HG02588 (cell line): ENCODE results near the gene EFS.
"Not testable (repeated sequence)": the region's sequence is repeated elsewhere in the genome, so short reads cannot be mapped to it uniquely, and the experiment has no call there.

ENCODE experiments used
- ATAC-seq: cut with Tn5 transposase; IDR thresholded peaks from one replicate; pipeline ENCODE4 v1.9.1; 2021; ENCODE audit warnings: mild to moderate bottlenecking, moderate library complexity; ENCODE audit not compliant: unreplicated experiment

Gene EFS

GRCh38 chr14:23399136-23399535, 34.2 kb upstream of the EFS start:
- no peak for ATAC-seq

GRCh38 chr14:23398348-23398747, 33.4 kb upstream of the EFS start:
- ATAC-seq = no peak

DNA sequence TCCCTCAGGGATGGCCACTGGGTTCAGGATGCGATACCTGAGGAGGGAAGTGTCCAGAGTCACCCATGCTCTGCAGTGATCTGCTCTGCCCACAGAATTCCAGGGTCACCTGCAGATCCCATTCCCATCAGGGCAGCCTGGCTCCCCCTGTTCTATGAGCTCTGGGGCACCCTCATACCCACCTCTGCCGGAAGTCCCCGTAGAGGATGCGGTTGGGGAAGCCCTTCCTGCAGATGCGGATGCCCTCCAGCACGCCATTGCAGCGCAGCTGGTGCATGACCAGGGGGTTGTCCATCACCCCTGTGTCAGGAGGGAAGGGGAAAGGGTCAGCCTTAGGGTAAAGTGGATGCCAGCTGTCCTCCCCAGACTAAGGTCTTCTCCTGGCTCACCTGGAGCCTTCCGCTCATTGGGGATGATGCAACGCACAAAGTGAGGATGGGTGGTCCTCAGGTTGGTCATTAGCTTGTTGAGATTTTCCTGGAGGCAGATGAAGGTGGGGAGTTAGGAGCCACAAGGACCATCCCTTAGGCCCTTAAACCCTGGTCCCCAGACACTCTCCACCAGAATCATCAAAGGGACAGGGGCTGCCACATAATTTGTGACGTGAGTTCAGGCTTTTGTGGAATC, 31.9 kb upstream of the EFS start:
- ATAC-seq = no peak

DNA sequence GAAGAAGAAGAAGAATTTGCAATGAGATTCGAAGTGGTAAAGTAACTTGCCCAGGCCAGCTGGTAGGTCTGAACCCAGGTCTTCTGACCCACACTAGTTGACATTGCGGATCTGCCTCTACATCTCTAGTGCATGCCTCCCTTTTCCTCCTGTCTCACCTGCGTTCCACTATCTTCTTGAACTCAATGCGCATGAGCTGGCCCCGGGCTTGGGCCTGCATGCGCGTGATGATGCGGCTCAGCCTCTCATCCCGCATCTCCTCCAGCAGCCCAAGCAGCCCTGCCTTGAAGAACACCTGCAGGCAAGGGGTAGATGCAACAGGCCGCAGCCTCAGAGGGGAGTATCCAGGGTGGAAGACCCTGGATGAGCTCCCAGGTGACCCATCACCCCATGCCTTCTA, 31.2 kb upstream of the EFS start:
- no peak for ATAC-seq

DNA sequence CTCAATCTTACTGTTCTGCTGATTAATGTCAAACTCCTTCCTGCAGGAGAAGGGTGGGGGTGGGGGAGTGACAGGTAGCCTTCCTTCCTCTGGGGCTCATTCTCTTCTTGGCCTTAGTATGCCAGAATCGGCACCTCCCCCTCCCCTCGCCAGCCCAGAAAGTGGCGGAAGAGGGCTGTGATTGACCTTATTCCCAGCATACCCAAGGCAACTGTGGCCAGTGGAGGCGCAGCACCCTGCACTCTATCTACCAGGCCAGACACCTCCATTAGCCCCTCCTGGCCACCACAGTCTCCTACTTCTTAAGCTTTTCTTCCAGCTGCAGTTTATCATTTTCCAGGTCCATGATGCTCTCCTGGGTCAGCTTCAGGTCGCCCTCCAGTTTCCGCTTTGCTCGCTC, 27.6 kb upstream of the EFS start:
- no peak for ATAC-seq

- ATAC-seq = not testable (repeated sequence)
Measured at GRCh38 chr14:23389871-23390270, 24.9 kb upstream of the EFS start.

- no peak for ATAC-seq
Measured at GRCh38 chr14:23389396-23389795, 24.4 kb upstream of the EFS start.

DNA sequence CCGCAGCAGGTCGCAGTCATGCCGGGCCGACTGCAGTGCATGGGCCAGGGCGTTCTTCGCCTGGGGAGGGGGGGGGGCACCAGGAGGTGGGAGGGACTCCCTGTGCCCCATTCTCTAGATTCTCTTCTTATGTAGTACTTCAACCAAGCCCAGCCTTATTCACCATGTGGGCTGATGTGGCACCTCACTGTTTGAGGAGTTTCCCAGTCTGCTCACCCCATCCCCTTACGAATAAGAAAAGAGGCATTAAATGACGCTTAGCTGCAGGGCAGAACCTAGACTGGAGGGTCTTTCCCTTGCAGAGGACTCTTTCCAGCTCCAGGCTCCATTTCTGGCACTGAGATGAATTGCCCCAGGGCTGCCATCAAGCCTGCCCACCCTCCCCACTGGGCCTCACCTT, 24.0 kb upstream of the EFS start:
- no peak for ATAC-seq

DNA sequence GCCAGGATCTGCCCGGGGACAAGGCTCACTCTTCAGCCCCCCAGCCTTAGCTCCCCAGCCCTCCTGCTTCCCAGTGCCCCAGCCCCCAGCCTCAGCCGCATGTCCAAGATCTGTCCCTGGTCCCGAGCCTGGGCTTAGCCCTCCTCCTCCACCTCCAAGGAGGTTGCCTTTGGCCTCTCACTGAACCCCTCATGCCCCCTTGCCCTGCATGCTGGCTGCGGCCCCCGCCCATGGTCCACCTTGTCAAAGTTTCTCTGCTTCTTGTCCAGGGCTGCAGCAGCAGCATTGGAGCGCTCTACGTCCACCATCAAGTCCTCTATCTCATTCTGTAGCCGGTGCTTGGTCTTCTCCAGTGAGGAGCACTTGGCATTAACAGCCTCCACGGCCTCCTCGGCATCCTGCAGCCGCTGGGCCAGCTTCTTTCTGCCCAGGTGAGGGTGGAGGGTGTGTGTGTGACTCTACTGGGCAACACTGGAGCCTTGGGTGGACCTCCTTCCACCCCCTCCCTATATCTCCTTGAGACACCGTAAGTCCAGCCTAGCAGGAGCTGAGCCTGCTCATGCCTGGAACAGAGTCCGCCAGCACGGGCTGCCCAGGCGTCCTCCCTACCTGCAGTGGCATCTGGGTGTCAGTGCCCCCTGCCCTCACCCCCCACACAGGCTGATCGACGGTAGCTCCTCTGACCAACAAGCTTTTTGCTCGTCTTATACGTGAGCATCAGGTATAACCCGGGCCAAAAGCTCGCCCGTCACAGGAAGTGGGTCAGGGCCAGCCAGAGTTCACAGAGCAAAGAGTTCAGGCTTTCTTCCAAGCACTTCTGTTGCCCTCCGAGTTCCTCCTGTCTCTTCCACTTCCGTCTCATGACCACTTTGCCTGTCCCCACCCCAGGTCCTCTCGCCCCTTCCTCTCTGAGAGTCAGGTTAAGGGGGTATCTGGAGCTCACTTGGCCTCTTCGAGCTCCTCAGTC, 23.2 kb upstream of the EFS start:
- ATAC-seq = no peak

GRCh38 chr14:23386999-23387398, 22.0 kb upstream of the EFS start:
- ATAC-seq = no peak

GRCh38 chr14:23386266-23386657, 21.3 kb upstream of the EFS start:
- not testable (repeated sequence) for ATAC-seq

GRCh38 chr14:23385642-23386265, 20.8 kb upstream of the EFS start:
- no peak for ATAC-seq

DNA sequence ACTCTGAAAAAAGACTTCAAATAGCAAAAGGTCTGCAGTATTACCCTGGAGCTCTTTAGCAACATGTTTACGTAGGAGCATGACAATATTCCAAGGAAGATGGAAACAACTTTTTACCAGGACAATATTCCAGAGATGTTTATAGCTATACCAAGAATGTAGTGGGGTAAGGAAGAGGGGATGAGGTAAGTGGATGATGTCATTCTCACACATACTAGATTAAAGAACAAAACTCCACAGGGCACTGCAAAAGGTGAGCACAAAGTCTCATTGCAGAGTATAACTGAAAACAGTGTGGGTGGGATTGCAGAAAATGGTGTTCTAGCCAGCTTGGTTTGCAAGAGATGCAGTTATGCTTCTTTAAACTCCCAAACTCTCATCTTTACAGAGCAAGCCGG, 20.3 kb upstream of the EFS start:
- no peak for ATAC-seq

DNA sequence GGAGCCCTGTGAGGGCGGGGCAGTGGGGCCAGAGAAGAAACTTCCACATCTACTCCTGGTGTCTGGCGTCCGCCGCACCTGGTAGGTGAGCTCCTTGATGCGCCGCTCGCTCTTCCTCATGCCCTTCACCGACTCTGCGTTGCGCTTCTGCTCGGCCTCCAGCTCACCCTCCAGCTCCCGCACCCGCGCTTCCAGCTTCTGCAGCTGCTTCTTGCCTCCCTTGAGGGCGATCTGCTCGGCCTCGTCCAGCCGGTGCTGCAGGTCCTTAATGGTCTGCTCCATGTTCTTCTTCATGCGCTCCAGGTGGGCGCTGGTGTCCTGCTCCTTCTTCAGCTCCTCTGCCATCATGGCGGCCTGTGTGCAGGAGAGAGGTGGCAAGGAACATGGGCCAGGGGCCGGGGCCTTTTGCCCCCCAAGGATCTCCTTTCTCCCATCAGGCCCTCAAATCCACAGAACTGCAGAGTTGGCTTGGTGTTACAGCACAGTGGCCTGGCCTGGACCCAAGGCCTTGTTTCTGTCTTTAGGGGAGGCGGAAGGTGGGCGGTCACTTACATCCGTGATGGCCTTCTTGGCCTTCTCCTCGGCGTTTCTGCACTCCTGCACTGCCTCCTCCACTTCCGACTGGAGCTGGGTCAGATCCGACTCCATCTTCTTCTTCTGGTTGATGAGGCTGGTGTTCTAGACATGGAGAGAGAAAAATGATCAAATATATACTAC, 19.6 kb upstream of the EFS start:
- ATAC-seq = no peak

DNA sequence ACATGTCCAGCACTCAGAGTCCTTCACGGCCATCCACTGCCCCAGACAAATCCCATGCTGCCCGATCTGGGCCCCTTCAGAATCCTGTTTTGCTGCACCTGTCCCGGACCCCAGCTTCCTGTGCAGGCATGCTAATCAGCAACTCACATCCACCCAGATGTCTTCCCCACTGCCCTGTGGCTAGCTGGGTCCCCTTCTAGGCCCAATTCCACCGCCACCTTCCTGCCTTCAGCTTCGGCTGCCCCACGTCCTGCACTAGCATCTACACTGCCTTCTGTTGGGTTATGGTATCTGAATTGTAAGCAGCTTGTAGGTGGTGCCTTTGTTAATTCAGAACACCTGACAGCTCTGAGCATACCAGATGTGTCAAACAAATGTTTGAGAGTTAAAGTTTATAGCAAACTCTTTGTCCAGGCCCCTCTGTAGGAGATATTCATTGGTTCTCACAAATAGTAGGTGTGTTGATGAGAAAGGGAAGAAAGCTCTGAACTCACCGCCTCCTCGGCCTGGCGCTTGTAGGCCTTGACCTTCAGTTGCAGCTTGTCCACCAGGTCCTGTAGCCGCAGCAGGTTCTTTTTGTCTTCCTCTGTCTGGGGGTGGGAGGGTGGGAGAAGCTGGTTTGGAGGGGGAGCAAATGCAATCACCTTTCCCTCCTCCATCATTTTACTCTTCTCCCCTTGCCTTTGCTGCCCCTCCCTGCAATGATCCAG, 17.9 kb upstream of the EFS start:
- ATAC-seq = no peak

GRCh38 chr14:23382276-23382675, 17.3 kb upstream of the EFS start:
- ATAC-seq = no peak

GRCh38 chr14:23381871-23382270, 16.9 kb upstream of the EFS start:
- no peak for ATAC-seq

DNA sequence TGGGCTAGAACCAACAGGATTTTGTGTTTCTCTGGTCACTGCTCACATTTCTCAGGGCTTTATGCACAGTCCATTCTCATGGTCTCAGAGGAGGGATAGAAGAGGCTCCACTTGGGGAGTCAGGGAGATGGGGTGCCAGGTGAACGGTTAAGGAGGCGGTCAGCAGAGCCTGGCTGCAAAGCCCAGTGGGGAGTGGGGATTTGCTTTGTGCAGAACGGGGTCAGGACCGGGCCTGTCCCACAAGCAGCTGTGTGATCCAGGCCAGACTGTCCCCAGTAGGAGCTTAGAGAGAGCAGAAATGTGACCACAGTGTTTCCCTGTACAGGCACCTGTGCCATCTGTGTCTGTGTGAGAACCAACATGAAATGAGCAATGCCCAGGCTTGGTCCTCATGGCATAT, 16.0 kb upstream of the EFS start:
- no peak for ATAC-seq

GRCh38 chr14:23380197-23380914, 15.4 kb upstream of the EFS start:
- no peak for ATAC-seq
